GM21381 (cell line): ENCODE measurements around the gene GDI1.

ENCODE experiments used
- ATAC-seq: cut with Tn5 transposase; IDR thresholded peaks from one replicate; pipeline ENCODE4 v1.9.1; 2021; ENCODE audit warnings: mild to moderate bottlenecking, moderate library complexity; ENCODE audit not compliant: unreplicated experiment

Gene GDI1

GRCh38 chrX:154459832-154460231 lies 22.9 kb downstream of the GDI1 start:
- no peak for ATAC-seq

GRCh38 chrX:154460326-154460725 lies 23.4 kb downstream of the GDI1 start:
- ATAC-seq: no peak

DNA sequence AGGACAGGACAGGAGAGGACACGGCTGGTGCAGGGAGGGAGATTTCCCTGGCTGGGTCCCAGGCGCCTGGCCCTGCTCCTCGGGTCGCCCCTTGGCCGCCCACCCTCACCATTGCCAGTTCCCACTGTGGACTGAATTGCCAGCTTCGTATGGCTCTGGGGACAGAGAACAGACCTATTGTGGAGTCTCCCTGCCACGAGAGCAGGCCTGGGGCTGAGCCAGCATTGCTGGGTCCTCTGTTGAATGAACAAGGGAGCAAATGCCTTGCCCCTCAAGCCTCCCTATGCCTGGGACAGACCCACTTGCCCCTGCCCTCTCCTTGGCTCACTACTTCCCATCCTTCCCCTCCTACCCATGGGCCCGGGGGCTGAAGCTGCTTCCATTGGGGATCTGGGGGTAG lies 25.4 kb downstream of the GDI1 start:
- ATAC-seq: no peak

DNA sequence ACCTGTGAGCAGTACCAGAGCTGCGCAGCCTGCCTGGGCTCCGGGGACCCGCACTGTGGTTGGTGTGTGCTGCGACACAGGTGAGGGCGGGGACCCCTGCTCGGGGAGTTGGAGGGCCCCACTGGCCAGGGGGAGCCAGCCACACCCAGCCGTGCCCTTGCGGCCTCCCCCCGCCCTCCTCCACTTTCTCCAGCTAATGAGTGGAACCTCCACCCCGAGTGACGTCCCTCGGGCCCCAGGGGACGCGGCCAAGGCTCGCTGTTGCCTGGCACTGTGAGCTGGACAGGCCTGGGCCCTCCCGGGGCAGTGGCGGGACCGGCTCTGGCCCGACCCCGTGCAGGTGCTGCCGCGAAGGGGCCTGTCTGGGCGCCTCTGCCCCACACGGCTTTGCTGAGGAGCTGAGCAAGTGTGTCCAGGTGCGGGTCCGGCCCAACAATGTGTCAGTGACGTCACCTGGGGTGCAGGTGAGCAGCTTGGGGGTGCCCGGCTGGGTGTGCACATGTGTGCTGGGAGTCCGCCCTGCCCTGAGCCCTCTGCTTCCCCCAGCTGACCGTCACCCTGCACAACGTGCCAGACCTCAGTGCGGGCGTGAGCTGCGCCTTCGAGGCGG lies 26.8 kb downstream of the GDI1 start:
- ATAC-seq: no peak

DNA sequence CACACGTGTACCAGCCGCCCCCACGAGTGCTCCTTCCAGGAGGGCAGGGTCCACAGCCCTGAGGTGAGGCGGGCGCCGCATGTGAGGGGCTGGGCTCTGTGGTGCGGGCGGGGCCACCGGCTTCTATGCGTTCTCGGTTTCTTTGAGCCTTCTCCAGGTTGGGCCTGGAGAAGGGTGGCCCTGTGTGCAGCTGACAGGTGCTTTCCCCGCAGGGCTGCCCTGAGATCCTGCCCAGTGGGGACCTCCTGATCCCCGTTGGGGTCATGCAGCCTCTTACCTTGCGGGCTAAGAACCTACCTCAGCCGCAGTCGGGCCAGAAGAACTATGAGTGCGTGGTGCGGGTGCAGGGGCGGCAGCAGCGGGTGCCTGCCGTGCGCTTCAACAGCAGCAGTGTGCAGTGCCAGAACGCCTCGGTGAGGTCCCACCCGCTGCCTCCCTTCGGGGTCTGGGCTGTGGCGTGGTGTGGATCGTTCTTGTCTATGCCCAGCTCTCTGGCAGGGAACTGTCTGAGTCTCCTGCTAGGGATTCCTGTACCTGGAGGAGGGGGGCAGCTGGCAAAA lies 27.9 kb downstream of the GDI1 start:
- ATAC-seq: no peak

DNA sequence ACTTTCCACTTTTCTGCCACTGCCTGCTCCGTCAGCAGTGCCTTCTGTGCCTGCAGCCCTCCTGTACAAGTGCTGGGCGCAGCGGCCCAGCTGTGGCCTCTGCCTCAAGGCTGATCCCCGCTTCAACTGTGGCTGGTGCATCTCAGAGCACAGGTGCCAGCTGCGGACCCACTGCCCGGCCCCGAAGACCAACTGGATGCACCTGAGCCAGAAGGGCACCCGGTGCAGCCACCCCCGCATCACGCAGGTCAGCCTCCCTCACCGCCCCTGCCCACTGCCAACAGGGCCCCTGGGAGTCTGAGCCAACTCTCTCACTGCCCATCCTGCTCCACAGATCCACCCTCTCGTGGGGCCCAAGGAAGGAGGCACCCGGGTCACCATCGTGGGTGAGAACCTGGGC lies 28.6 kb downstream of the GDI1 start:
- no peak for ATAC-seq

DNA sequence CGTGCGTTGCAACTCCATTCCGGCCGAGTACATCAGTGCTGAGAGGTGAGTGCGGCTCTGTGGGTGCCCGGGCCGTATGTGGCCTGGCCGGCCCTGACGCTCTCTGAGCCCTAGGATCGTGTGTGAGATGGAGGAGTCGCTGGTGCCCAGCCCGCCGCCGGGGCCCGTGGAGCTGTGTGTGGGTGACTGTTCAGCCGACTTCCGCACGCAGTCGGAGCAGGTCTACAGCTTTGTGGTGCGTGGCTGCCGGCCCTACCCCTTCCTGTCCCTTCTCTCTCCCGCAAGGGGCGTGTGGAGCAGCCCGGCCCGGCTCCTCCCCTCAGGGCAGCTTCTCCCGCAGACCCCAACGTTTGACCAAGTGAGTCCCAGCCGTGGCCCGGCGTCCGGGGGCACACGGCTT lies 29.1 kb downstream of the GDI1 start:
- no peak for ATAC-seq

GRCh38 chrX:154466907-154467306 lies 30.0 kb downstream of the GDI1 start:
- ATAC-seq: no peak

- ATAC-seq: no peak
Observed at GRCh38 chrX:154467556-154467955, 30.6 kb downstream of the GDI1 start.

GRCh38 chrX:154468217-154468616 lies 31.3 kb downstream of the GDI1 start:
- ATAC-seq: no peak

GRCh38 chrX:154469114-154469513 lies 32.2 kb downstream of the GDI1 start:
- ATAC-seq: no peak

GRCh38 chrX:154469880-154470279 lies 32.9 kb downstream of the GDI1 start:
- ATAC-seq: no peak

- no peak for ATAC-seq
Observed at GRCh38 chrX:154470434-154470833, 33.5 kb downstream of the GDI1 start.

DNA sequence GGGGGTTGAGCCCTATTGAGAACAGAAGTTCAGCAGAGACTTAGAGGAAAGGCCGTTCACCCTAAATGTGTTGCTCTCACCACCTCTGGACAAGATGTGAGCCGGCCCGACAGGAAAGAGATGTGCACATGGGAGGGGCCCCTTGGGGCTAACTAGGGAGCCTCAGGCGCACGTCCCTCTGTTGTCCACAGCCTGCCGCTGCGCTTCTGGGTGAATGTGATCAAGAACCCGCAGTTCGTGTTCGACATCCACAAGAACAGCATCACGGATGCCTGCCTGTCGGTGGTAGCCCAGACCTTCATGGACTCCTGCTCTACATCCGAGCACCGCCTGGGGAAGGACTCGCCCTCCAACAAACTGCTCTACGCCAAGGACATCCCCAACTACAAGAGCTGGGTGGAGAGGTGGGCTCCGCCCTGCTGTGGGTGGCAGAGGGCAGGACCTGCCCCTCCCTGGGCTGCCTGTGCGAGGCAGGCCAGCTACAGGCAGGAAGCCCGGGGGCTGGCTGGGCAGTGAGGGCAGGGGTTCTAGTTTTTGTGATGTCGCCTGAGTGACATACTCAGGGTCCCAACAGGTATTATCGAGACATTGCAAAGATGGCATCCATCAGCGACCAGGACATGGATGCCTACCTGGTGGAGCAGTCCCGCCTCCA lies 34.1 kb downstream of the GDI1 start:
- no peak for ATAC-seq

GRCh38 chrX:154471839-154472684 lies 35.1 kb downstream of the GDI1 start:
- ATAC-seq: no peak

DNA sequence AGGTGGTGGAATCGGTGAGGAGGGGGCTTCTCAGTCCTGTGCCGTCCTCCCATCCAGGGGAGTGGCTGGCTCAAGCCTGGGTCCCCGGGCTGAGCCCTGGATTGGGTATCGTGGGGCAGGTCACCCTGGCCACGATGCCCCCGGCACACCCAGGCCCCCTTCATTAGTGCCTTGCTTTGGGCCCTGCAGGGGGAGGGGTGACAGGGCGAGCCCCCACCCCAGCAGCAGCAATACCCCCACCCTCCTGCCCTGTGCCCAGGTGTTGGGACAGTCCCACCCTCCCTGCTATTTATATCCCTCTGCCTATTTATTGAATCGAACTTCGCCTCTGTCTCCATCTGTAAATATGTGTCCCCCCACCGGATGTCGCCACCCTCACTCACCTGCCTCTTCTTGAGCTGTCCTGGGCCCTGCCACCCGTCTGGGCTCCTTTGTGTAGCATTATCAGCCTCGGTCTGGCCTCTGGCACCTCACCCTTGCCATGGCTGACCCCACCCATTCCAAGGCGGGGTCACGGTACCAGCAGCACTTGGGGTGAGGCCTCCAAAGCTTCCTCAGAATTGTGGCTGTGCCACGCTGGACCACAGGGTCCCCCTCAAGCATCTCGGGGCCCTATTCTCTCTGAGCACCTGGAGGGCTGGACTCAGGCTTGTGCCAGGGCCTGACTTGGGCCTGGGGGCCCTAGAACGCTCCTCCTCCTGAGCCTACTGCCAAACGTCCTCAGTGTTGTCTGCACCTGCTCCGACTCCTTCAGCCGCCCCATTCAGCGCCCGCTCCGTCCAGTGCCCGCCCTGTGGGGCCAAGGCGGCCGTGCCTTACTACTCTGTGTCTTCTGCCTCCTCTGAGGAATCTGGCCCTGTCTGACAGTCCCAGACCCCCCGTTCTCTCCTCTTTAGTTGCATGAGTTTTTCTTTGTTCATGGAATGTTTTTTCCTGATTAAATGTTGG lies 36.0 kb downstream of the GDI1 start:
- no peak for ATAC-seq

- ATAC-seq: no peak
Observed at GRCh38 chrX:154473683-154474082, 36.7 kb downstream of the GDI1 start.

- ATAC-seq: no peak
Observed at GRCh38 chrX:154476821-154477220, 39.9 kb downstream of the GDI1 start.

DNA sequence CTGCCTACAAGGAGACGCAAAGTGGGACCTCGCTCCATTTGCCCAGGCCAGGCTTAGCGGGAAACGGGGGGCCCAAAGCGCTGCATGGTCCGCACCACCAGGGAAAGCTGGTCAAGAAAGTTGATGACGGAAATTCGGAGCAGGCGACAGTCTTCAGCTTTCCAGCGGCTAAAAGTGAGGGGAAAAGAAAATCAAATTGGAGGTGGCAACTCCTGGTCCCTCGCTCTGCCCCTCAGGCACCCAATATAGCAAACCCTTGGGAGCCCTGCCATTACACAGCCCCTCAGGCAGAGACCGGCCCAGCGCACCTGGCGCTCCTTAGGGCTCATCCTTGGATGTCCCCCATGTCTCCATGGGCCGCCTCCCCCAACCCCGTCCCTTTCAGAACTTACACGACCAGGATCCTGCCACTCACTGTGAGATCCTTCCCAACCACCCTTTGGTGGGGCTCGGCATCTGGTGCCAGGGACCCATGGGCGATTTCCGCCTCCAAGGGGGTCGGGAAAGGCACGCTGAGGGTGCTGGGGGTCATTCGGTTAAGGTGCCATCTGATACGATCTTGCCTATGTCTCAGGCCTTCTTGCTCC lies 41.0 kb downstream of the GDI1 start:
- no peak for ATAC-seq
